SK-N-SH (cell line): ENCODE measurements around the gene TSSK6. TPM values are rescaled to one million over a fixed set of nuclear protein-coding genes. Genes with fewer than 3 reads are reported as not detected.

Experiments used
- CTCF ChIA-PET: fragments of 300-600, 350-600 bp; formaldehyde crosslinking; extraction: SDS; loops from one replicate; lab custom pipeline; 2021; lab: Yijun Ruan, JAX
- POLR2A ChIA-PET: fragments of 350-600 bp; sonication (Branson Sonifier 250); formaldehyde crosslinking; extraction: SDS; loops from one replicate; lab custom pipeline; 2020; ENCODE audit warnings: antibody characterized with exemption, inconsistent platforms; lab: Yijun Ruan, JAX
- DNase-seq: peaks from one replicate; pipeline ENCODE4 v3.0.0; 2012
- H2AFZ ChIP-seq: fragments of 200-600 bp; sonication (generic); 2 replicates; pipeline ENCODE4 v1.8.1; 2016; ENCODE audit warnings: antibody characterized with exemption, mild to moderate bottlenecking, low read depth
- H3F3A ChIP-seq: fragments of 200-600 bp; sonication (generic); replicated peaks from 2 replicates; pipeline ENCODE3; 2016; ENCODE audit warnings: antibody characterized with exemption, mild to moderate bottlenecking; ENCODE audit not compliant: insufficient read depth
- H3K27ac ChIP-seq, 2 experiments: fragments of 200-500 bp in 1 of 2; fragments of 200-600 bp in 1 of 2; sonication (Bioruptor generic) in 1 of 2; sonication (generic), shearing (Covaris generic) in 1 of 2; 2 replicates each; pipeline versions ENCODE4 v1.5.1 to v1.6.1; 2014 to 2016; ENCODE audit warnings: low read depth in 2 of 2, inconsistent platforms in 1 of 2, low read length in 1 of 2, mild to moderate bottlenecking in 1 of 2, mixed read lengths in 1 of 2
- H3K27me3 ChIP-seq: fragments of 200-600 bp; sonication (generic), shearing (Covaris generic); 2 replicates; pipeline ENCODE4 v1.6.1; 2016; ENCODE audit warnings: mixed run types; ENCODE audit not compliant: insufficient read depth
- H3K36me3 ChIP-seq, 2 experiments: fragments of 200-500 bp in 1 of 2; fragments of 200-600 bp in 1 of 2; sonication (Bioruptor generic) in 1 of 2; sonication (generic) in 1 of 2; replicated peaks in 1 of 2; 2 replicates each; pipeline versions ENCODE3 to v1.5.1; 2014 to 2016; ENCODE audit warnings: low read length in 1 of 2, mild to moderate bottlenecking in 1 of 2; ENCODE audit not compliant: insufficient read depth in 2 of 2, control insufficient read depth in 1 of 2
- H3K4me1 ChIP-seq, 2 experiments: fragments of 200-500 bp in 1 of 2; fragments of 200-600 bp in 1 of 2; sonication (Bioruptor generic) in 1 of 2; sonication (generic), shearing (Covaris generic) in 1 of 2; 2 replicates each; pipeline versions ENCODE4 v1.5.1 to v1.6.1; 2014 to 2016; ENCODE audit warnings: low read depth in 1 of 2, low read length in 1 of 2, mixed run types in 1 of 2; ENCODE audit not compliant: insufficient read depth in 2 of 2, control insufficient read depth in 1 of 2
- H3K4me2 ChIP-seq: fragments of 200-600 bp; sonication (generic), shearing (Covaris generic); 2 replicates; pipeline ENCODE4 v1.6.1; 2017; ENCODE audit warnings: mixed run types
- H3K4me3 ChIP-seq, 2 experiments: fragments of 200-500 bp in 1 of 2; fragments of 200-600 bp in 1 of 2; sonication (Bioruptor generic) in 1 of 2; sonication (generic), shearing (Covaris generic) in 1 of 2; 2 replicates each; pipeline versions ENCODE4 v1.5.1 to v1.8.1; 2014 to 2016; ENCODE audit warnings: low read depth in 2 of 2, inconsistent platforms in 1 of 2, low read length in 1 of 2, mild to moderate bottlenecking in 1 of 2, mixed read lengths in 1 of 2, moderate library complexity in 1 of 2
- H3K79me2 ChIP-seq: fragments of 200-600 bp; sonication (generic); 2 replicates; pipeline ENCODE4 v1.8.1; 2017; ENCODE audit warnings: mild to moderate bottlenecking; ENCODE audit not compliant: insufficient read depth
- H3K9ac ChIP-seq: fragments of 200-600 bp; sonication (generic); 2 replicates; pipeline ENCODE4 v1.6.1; 2017; ENCODE audit warnings: mixed run types
- H3K9me2 ChIP-seq: fragments of 200-600 bp; sonication (generic); 2 replicates; pipeline ENCODE4 v1.6.1; 2017; ENCODE audit warnings: mixed run types
- H3K9me3 ChIP-seq: fragments of 200-600 bp; sonication (generic); 2 replicates; pipeline ENCODE4 v1.6.1; 2017; ENCODE audit warnings: mixed run types, mild to moderate bottlenecking, moderate library complexity
- H4K20me1 ChIP-seq: fragments of 200-600 bp; sonication (generic); 2 replicates; pipeline ENCODE4 v1.6.1; 2017; ENCODE audit warnings: mild to moderate bottlenecking, mixed run types; ENCODE audit not compliant: insufficient read depth
- CHD2 ChIP-seq: fragments of 150-350 bp; IDR thresholded peaks from 2 replicates; pipeline ENCODE4 v1.6.1; 2018; ENCODE audit warnings: low read length; ENCODE audit not compliant: partially characterized antibody
- CTCF ChIP-seq: fragments of 200-600 bp; sonication (generic); IDR thresholded peaks from 2 replicates; pipeline ENCODE4 v1.6.1; 2017; ENCODE audit warnings: antibody characterized with exemption, mild to moderate bottlenecking, moderate library complexity
- EZH2phosphoT487 ChIP-seq: fragments of 200-600 bp; sonication (generic); IDR thresholded peaks from 2 replicates; pipeline ENCODE4 v1.6.1; 2017; ENCODE audit warnings: low read depth, mixed run types, mild to moderate bottlenecking, antibody characterized with exemption, moderate library complexity, borderline replicate concordance
- FOSL2 ChIP-seq: IDR thresholded peaks from 2 replicates; pipeline ENCODE4 v1.4.0; 2012; ENCODE audit warnings: low read depth, mild to moderate bottlenecking, moderate library complexity, borderline replicate concordance
- FOXJ3 ChIP-seq: sonication (generic); formaldehyde crosslinking; IDR thresholded peaks from 2 replicates; pipeline ENCODE4 v1.5.1; 2020; ENCODE audit warnings: mild to moderate bottlenecking, missing genetic modification reagents
- JUND ChIP-seq: IDR thresholded peaks from 2 replicates; pipeline ENCODE4 v1.4.0; 2012
- MEF2A ChIP-seq: IDR thresholded peaks from 2 replicates; pipeline ENCODE4 v1.4.0; 2012; ENCODE audit warnings: low read depth, borderline replicate concordance
- NRF1 ChIP-seq: IDR thresholded peaks from 2 replicates; pipeline ENCODE4 v1.6.1; 2012; ENCODE audit warnings: low read depth, mild to moderate bottlenecking, low read length
- PBX3 ChIP-seq: IDR thresholded peaks from 2 replicates; pipeline ENCODE4; 2012
- POLR2AphosphoS5 ChIP-seq: IDR thresholded peaks from 2 replicates; pipeline ENCODE4 v1.6.1; 2012; ENCODE audit warnings: low read depth, low read length
- RAD21 ChIP-seq: IDR thresholded peaks from 2 replicates; pipeline ENCODE4 v1.6.1; 2012; ENCODE audit warnings: mild to moderate bottlenecking, low read length
- RFX5 ChIP-seq: IDR thresholded peaks from 2 replicates; pipeline ENCODE4 v1.6.1; 2012; ENCODE audit warnings: mild to moderate bottlenecking, improper control_type of control experiment, low read length
- SIN3A ChIP-seq: IDR thresholded peaks from 2 replicates; pipeline ENCODE4 v1.6.1; 2012; ENCODE audit warnings: low read depth, mild to moderate bottlenecking, low read length, moderate library complexity, borderline replicate concordance
- TAF1 ChIP-seq: IDR thresholded peaks from 2 replicates; pipeline ENCODE4 v1.6.1; 2012; ENCODE audit warnings: low read depth, mild to moderate bottlenecking, low read length, moderate library complexity, borderline replicate concordance
- TEAD4 ChIP-seq: IDR thresholded peaks from 2 replicates; pipeline ENCODE4 v1.4.0; 2012; ENCODE audit warnings: mild to moderate bottlenecking, borderline replicate concordance; ENCODE audit not compliant: insufficient read depth
- YY1 ChIP-seq: IDR thresholded peaks from 2 replicates; pipeline ENCODE4 v1.4.0; 2012; ENCODE audit warnings: low read depth, mild to moderate bottlenecking
- WGBS: methylation state at CpG from one replicate; pipeline ENCODE4 v1.1.6; 2017; ENCODE audit warnings: low lambda C conversion rate; 5-methylcytosine and 5-hydroxymethylcytosine counted together
- polyA plus RNA-seq, 3 experiments: library from polyadenylated mRNA; depleted of rRNA; stranded (reverse); fragments of >200 nt; gene quantifications; 2 replicates each; pipeline ENCODE4 v1.2.3, GENCODE V29; 2012
- TF ChIP-seq, protein P1 (sequence below): IDR thresholded peaks from 2 replicates; pipeline ENCODE4 v1.6.1; 2012; ENCODE audit warnings: mild to moderate bottlenecking, low read depth, low read length, moderate library complexity

TSSK6 gene
- polyA plus RNA-seq, 1 of the 3 experiments (the other 2 are of a cell fraction), result 3.1 TPM

GRCh38 chr19:19523177-19523576, 7.8 kb upstream of the TSSK6 start:
- DNase-seq, result no peak
- no peaks in the 10 kb centered on the region for H3K27me3 ChIP-seq
- 99% methylated on average over 3 of the region's 3 CpGs for WGBS
- no peak overlapping the region for H3K4me3 ChIP-seq
- H2AFZ ChIP-seq, result no peak overlapping the region
- no peak overlapping the region for H3K9ac ChIP-seq
- TF ChIP-seq YY1 (no peak), RFX5 (no peak), TEAD4 (no peak)
- TF ChIP-seq, all 33 proteins: peak for 0
- Histone ChIP-seq H3K4me2 (no peak overlapping the region), H3K4me1 (no peaks in the 10 kb centered on the region; a peak in 1 of 4 replicates), H3K9me2 (no peaks in the 10 kb centered on the region), H3K36me3 (peaks cover 19 to 31% of the 10 kb centered on the region in 2 experiments), H3K9me3 (no peaks in the 10 kb centered on the region), H3K79me2 (peaks cover 76% of the 10 kb centered on the region), H3K27ac (no peak overlapping the region), H4K20me1 (peaks cover 71% of the 10 kb centered on the region), H3F3A (peaks cover 3% of the 10 kb centered on the region)
- ChIA-PET POLR2A (no interaction called here), CTCF (interaction anchor here (1.2 kb wide), 1 partner anchor 9 kb away, joined by 7 read pairs; no protein-coding TSS in a partner anchor)

DNA sequence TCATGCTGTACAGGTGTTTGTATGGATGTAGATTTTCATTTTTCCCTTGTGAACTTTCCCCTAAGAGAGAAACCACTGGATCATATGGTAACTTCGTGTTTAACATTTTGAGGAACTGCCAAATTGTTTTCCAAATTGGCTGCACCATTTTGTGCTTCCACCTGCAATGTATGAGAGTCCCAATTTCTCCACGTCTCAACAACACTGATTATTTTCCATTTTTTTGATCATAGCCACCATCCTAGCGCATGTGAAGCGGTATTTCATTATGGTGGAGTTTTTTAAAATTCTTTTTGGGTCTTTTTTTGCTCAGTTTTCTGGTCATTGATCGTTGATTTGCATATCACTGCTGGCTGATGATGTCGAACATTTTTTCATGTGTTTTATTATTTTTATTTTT, 5.6 kb upstream of the TSSK6 start:
- Histone ChIP-seq H3K4me2 (no peak overlapping the region), H3K4me3 (no peak overlapping the region), H3K9me2 (no peaks in the 10 kb centered on the region), H2AFZ (no peak overlapping the region), H4K20me1 (peaks cover 58% of the 10 kb centered on the region), H3K27me3 (no peaks in the 10 kb centered on the region), H3K79me2 (peaks cover 94% of the 10 kb centered on the region), H3K4me1 (peaks cover 0 to 3% of the 10 kb centered on the region in 2 experiments; a peak in 1 of 4 replicates), H3K9ac (no peak overlapping the region), H3K9me3 (no peaks in the 10 kb centered on the region), H3K27ac (no peak overlapping the region), H3F3A (peaks cover 6% of the 10 kb centered on the region), H3K36me3 (peaks cover 21% of the 10 kb centered on the region in 2 experiments)
- ChIA-PET CTCF (interaction anchor here (1.9 kb wide), 1 partner anchor 11 kb away, joined by 14 read pairs; no protein-coding TSS in a partner anchor), POLR2A (no interaction called here)
- TF ChIP-seq CTCF (no peak), FOSL2 (no peak), NRF1 (no peak), SIN3A (no peak), POLR2AphosphoS5 (no peak), JUND (no peak), CHD2 (no peak), FOXJ3 (CRISPR knock-in tag) (no peak), EZH2phosphoT487 (no peak), TAF1 (no peak), RAD21 (no peak), MEF2A (no peak), PBX3 (no peak)
- TF ChIP-seq, protein P1, sequence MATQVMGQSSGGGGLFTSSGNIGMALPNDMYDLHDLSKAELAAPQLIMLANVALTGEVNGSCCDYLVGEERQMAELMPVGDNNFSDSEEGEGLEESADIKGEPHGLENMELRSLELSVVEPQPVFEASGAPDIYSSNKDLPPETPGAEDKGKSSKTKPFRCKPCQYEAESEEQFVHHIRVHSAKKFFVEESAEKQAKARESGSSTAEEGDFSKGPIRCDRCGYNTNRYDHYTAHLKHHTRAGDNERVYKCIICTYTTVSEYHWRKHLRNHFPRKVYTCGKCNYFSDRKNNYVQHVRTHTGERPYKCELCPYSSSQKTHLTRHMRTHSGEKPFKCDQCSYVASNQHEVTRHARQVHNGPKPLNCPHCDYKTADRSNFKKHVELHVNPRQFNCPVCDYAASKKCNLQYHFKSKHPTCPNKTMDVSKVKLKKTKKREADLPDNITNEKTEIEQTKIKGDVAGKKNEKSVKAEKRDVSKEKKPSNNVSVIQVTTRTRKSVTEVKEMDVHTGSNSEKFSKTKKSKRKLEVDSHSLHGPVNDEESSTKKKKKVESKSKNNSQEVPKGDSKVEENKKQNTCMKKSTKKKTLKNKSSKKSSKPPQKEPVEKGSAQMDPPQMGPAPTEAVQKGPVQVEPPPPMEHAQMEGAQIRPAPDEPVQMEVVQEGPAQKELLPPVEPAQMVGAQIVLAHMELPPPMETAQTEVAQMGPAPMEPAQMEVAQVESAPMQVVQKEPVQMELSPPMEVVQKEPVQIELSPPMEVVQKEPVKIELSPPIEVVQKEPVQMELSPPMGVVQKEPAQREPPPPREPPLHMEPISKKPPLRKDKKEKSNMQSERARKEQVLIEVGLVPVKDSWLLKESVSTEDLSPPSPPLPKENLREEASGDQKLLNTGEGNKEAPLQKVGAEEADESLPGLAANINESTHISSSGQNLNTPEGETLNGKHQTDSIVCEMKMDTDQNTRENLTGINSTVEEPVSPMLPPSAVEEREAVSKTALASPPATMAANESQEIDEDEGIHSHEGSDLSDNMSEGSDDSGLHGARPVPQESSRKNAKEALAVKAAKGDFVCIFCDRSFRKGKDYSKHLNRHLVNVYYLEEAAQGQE, result no peak
- WGBS, result 73% methylated on average over 6 of the region's 6 CpGs
- DNase-seq, result no peak
